ENCODE results near the gene PSME1. TPM values are rescaled to one million over a fixed set of nuclear protein-coding genes. Genes with fewer than 3 reads are reported as not detected.

Gene PSME1
- total RNA-seq, 1 experiment from 2014 or later = 76.8 TPM

DNA sequence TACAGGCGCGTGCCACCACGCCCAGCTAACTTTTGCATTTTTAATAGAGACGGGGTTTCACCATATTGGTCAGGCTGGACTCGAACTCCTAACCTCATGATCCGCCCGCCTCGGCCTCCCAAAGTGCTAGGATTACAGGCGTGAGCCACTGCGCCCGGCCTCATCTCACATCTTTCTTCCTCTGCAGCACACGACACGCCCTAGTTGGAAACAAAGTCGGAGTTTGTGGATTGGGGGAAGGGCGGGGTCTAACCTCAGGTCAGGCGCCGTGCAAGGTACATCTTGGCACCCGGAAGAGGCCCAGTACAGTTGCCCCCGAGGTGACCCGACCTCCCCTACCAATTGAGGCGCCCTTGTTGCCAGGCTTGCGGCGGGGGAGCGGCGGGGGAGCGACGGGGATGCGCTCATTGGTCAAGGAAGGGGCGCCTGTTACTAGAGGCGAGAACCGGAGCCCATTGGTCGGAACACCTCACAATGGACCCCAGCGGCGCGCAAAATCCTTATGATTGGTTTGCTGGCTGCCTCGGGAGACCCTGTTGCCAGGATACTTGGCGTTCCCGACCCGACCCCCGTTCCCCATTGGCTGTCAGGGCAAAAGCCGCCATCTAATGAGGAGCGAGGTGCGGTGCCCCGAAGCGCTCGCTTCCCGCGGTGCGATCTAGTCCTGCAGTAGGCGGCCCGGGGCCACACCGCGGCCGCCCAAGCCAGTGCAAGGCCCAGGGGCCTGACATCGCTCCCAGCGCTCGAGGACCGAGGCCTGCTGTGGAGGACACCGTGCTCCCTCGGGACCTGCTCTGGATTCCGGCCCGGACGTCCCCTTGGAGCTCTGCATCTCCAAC is 35.6 kb downstream of the PSME1 start, which contains the start of gene REC8 (continued):
- TF ChIP-seq, protein P1, sequence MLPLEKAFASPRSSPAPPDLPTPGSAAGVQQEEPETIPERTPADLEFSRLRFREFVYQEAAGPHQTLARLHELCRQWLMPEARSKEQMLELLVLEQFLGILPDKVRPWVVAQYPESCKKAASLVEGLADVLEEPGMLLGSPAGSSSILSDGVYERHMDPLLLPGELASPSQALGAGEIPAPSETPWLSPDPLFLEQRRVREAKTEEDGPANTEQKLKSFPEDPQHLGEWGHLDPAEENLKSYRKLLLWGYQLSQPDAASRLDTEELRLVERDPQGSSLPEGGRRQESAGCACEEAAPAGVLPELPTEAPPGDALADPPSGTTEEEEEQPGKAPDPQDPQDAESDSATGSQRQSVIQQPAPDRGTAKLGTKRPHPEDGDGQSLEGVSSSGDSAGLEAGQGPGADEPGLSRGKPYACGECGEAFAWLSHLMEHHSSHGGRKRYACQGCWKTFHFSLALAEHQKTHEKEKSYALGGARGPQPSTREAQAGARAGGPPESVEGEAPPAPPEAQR (CRISPR knock-in tag; IDR thresholded peaks at IDR 0.05) = no peak
- TF ChIP-seq, protein P2, sequence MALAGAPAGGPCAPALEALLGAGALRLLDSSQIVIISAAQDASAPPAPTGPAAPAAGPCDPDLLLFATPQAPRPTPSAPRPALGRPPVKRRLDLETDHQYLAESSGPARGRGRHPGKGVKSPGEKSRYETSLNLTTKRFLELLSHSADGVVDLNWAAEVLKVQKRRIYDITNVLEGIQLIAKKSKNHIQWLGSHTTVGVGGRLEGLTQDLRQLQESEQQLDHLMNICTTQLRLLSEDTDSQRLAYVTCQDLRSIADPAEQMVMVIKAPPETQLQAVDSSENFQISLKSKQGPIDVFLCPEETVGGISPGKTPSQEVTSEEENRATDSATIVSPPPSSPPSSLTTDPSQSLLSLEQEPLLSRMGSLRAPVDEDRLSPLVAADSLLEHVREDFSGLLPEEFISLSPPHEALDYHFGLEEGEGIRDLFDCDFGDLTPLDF (CRISPR knock-in tag; IDR thresholded peaks at IDR 0.05) = 0 out of 2 replicates have a peak, but pooled peaks have one; percentile 51
- peak; percentile 0; the same call in 1 of the 2 replicates for TF ChIP-seq ZNF121 (CRISPR knock-in tag; IDR thresholded peaks at IDR 0.05)
- TF ChIP-seq, protein P3, sequence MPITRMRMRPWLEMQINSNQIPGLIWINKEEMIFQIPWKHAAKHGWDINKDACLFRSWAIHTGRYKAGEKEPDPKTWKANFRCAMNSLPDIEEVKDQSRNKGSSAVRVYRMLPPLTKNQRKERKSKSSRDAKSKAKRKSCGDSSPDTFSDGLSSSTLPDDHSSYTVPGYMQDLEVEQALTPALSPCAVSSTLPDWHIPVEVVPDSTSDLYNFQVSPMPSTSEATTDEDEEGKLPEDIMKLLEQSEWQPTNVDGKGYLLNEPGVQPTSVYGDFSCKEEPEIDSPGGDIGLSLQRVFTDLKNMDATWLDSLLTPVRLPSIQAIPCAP (CRISPR knock-in tag; IDR thresholded peaks at IDR 0.05) = no peak
- TF ChIP-seq, protein P4, sequence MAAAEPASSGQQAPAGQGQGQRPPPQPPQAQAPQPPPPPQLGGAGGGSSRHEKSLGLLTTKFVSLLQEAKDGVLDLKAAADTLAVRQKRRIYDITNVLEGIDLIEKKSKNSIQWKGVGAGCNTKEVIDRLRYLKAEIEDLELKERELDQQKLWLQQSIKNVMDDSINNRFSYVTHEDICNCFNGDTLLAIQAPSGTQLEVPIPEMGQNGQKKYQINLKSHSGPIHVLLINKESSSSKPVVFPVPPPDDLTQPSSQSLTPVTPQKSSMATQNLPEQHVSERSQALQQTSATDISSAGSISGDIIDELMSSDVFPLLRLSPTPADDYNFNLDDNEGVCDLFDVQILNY (CRISPR knock-in tag; IDR thresholded peaks at IDR 0.05) = peak; percentile 76; the same call in 1 of the 2 replicates
- TF ChIP-seq ESRRA (CRISPR knock-in tag; IDR thresholded peaks at IDR 0.05; ENCODE audit: borderline replicate concordance) = no peak
- 0 out of 2 replicates have a peak, but pooled peaks have one; percentile 23 for TF ChIP-seq ZNF317 (CRISPR knock-in tag; IDR thresholded peaks at IDR 0.05; ENCODE audit: borderline replicate concordance, low read depth)
- no peak for TF ChIP-seq TP53 (CRISPR knock-in tag; IDR thresholded peaks at IDR 0.05)
- peak; percentile 66 for TF ChIP-seq FOXK1 (CRISPR knock-in tag; IDR thresholded peaks at IDR 0.05)
- TF ChIP-seq ZNF232 (CRISPR knock-in tag; IDR thresholded peaks at IDR 0.05) = no peak
- TF ChIP-seq PRRX2 (CRISPR knock-in tag; IDR thresholded peaks at IDR 0.05) = no peak
- TF ChIP-seq, protein P5, sequence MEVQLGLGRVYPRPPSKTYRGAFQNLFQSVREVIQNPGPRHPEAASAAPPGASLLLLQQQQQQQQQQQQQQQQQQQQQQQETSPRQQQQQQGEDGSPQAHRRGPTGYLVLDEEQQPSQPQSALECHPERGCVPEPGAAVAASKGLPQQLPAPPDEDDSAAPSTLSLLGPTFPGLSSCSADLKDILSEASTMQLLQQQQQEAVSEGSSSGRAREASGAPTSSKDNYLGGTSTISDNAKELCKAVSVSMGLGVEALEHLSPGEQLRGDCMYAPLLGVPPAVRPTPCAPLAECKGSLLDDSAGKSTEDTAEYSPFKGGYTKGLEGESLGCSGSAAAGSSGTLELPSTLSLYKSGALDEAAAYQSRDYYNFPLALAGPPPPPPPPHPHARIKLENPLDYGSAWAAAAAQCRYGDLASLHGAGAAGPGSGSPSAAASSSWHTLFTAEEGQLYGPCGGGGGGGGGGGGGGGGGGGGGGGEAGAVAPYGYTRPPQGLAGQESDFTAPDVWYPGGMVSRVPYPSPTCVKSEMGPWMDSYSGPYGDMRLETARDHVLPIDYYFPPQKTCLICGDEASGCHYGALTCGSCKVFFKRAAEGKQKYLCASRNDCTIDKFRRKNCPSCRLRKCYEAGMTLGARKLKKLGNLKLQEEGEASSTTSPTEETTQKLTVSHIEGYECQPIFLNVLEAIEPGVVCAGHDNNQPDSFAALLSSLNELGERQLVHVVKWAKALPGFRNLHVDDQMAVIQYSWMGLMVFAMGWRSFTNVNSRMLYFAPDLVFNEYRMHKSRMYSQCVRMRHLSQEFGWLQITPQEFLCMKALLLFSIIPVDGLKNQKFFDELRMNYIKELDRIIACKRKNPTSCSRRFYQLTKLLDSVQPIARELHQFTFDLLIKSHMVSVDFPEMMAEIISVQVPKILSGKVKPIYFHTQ (CRISPR knock-in tag; IDR thresholded peaks at IDR 0.05) = no peak
- no peak for TF ChIP-seq ZNF263 (CRISPR knock-in tag; IDR thresholded peaks at IDR 0.05; ENCODE audit: low read depth)
- no peak for TF ChIP-seq SMAD4 (CRISPR knock-in tag; IDR thresholded peaks at IDR 0.05)
- TF ChIP-seq GTF2I (CRISPR knock-in tag; conservative IDR thresholded peaks at IDR 0.05) = peak; percentile 76
- no peak for TF ChIP-seq SOX15 (CRISPR knock-in tag; IDR thresholded peaks at IDR 0.05)
- no peak for TF ChIP-seq RELA (CRISPR knock-in tag; IDR thresholded peaks at IDR 0.05; ENCODE audit: borderline replicate concordance)
- TF ChIP-seq JUN (CRISPR knock-in tag; IDR thresholded peaks at IDR 0.05) = no peak
- TF ChIP-seq, protein P6, sequence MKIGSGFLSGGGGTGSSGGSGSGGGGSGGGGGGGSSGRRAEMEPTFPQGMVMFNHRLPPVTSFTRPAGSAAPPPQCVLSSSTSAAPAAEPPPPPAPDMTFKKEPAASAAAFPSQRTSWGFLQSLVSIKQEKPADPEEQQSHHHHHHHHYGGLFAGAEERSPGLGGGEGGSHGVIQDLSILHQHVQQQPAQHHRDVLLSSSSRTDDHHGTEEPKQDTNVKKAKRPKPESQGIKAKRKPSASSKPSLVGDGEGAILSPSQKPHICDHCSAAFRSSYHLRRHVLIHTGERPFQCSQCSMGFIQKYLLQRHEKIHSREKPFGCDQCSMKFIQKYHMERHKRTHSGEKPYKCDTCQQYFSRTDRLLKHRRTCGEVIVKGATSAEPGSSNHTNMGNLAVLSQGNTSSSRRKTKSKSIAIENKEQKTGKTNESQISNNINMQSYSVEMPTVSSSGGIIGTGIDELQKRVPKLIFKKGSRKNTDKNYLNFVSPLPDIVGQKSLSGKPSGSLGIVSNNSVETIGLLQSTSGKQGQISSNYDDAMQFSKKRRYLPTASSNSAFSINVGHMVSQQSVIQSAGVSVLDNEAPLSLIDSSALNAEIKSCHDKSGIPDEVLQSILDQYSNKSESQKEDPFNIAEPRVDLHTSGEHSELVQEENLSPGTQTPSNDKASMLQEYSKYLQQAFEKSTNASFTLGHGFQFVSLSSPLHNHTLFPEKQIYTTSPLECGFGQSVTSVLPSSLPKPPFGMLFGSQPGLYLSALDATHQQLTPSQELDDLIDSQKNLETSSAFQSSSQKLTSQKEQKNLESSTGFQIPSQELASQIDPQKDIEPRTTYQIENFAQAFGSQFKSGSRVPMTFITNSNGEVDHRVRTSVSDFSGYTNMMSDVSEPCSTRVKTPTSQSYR (CRISPR knock-in tag; IDR thresholded peaks at IDR 0.05) = no peak
- TF ChIP-seq NR3C1 (CRISPR knock-in tag; conservative IDR thresholded peaks at IDR 0.05; ENCODE audit: low read depth) = no peak
- 0 out of 2 replicates have a peak, but pooled peaks have one; percentile 62 for TF ChIP-seq CREM (CRISPR knock-in tag; IDR thresholded peaks at IDR 0.05)
- no peak for TF ChIP-seq ZBTB21 (CRISPR knock-in tag; IDR thresholded peaks at IDR 0.05; ENCODE audit: borderline replicate concordance)
- TF ChIP-seq, protein P7, sequence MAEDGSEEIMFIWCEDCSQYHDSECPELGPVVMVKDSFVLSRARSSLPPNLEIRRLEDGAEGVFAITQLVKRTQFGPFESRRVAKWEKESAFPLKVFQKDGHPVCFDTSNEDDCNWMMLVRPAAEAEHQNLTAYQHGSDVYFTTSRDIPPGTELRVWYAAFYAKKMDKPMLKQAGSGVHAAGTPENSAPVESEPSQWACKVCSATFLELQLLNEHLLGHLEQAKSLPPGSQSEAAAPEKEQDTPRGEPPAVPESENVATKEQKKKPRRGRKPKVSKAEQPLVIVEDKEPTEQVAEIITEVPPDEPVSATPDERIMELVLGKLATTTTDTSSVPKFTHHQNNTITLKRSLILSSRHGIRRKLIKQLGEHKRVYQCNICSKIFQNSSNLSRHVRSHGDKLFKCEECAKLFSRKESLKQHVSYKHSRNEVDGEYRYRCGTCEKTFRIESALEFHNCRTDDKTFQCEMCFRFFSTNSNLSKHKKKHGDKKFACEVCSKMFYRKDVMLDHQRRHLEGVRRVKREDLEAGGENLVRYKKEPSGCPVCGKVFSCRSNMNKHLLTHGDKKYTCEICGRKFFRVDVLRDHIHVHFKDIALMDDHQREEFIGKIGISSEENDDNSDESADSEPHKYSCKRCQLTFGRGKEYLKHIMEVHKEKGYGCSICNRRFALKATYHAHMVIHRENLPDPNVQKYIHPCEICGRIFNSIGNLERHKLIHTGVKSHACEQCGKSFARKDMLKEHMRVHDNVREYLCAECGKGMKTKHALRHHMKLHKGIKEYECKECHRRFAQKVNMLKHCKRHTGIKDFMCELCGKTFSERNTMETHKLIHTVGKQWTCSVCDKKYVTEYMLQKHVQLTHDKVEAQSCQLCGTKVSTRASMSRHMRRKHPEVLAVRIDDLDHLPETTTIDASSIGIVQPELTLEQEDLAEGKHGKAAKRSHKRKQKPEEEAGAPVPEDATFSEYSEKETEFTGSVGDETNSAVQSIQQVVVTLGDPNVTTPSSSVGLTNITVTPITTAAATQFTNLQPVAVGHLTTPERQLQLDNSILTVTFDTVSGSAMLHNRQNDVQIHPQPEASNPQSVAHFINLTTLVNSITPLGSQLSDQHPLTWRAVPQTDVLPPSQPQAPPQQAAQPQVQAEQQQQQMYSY (CRISPR knock-in tag; IDR thresholded peaks at IDR 0.05) = no peak
- TF ChIP-seq, protein P8, sequence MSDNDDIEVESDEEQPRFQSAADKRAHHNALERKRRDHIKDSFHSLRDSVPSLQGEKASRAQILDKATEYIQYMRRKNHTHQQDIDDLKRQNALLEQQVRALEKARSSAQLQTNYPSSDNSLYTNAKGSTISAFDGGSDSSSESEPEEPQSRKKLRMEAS (CRISPR knock-in tag; IDR thresholded peaks at IDR 0.05) = peak; percentile 85; the same call in 1 of the 2 replicates

Measured in WTC11 (cell line).